T-helper 1 cell (primary cell): ENCODE data around the gene DGKQ.

Experiments
- DNase-seq, 5 donors: peaks; one replicate each; pipeline ENCODE4 v3.0.0-alpha.2; 2012 to 2020
- total RNA-seq, 4 donors: gene quantifications; one replicate each; lab custom pipeline; 2026; lab: John Stamatoyannopoulos, UW

The DGKQ gene, protein sequence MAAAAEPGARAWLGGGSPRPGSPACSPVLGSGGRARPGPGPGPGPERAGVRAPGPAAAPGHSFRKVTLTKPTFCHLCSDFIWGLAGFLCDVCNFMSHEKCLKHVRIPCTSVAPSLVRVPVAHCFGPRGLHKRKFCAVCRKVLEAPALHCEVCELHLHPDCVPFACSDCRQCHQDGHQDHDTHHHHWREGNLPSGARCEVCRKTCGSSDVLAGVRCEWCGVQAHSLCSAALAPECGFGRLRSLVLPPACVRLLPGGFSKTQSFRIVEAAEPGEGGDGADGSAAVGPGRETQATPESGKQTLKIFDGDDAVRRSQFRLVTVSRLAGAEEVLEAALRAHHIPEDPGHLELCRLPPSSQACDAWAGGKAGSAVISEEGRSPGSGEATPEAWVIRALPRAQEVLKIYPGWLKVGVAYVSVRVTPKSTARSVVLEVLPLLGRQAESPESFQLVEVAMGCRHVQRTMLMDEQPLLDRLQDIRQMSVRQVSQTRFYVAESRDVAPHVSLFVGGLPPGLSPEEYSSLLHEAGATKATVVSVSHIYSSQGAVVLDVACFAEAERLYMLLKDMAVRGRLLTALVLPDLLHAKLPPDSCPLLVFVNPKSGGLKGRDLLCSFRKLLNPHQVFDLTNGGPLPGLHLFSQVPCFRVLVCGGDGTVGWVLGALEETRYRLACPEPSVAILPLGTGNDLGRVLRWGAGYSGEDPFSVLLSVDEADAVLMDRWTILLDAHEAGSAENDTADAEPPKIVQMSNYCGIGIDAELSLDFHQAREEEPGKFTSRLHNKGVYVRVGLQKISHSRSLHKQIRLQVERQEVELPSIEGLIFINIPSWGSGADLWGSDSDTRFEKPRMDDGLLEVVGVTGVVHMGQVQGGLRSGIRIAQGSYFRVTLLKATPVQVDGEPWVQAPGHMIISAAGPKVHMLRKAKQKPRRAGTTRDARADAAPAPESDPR
- total RNA-seq = 50.1 to 75.7 (median 54.7) reads per million in 4 donors

DNA sequence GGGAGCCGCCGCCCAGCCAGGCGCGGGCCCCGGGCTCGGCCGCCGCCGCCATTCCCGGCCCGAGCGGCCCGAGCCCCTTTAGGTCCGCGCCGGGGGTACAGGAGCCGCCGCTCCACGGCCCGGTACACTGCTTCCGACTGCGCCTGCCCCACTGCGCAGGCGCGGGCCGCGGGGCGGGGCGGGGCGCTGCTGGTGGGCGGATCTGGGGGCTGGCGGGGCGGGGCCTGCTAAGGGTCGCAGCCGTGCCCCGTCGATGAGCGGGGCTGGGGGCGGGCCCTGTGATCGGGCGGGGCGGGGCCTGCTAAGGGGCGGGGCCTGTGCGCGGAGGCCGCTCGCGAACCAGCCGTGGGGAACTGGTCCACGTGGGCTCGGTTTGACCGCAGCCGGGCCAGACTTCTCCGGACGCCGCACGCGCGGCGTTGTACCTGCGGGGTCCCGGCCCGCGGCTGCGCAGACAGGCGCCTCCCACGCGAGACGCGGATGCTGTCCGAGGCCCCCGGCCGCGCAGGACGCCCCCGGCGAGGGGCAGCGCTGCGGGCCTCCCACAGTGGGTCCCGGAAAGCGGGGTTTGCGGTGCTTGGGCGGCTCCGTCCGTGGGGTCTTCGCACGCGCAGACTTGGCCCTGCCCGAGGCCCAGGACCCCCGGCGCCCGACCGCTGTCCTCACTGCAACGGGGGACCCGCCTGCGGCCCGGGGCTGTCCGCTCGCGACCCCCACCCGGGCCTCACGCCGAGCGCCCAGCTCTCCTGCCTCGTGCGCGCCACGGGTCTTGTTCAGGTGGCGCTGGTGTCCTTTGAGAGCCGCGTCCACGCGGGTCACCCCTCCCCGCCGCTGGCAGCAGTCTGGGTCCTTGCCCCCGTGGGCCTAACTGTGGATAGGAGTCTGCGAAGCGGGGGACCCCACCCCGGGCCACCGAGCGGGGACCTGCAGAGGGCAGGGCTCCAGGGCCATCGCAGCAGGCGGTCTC, at the start of gene DGKQ:
Gene DGKQ (minus strand): TSS at position 139 of the 967 bp plus-strand sequence. CDS start 87 bp downstream, at position 52.
- peak; percentile 75 to 90 (median 83) for DNase-seq

DNA sequence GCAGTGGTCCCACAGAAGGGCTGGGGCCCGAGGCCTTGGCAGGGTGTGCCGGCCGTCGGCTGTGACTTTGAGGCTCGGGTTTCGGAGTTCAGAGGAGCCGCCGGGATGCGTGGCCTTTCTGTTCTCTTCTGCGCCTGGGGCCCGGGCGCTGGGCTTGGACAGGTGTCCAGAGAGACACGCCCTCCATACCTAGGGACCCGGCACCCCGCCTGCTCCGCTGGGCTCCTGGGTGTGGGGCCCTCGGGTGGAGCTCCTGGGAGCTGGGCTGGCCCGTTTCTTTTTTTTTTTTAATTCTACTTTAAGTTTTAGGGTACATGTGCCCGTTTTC, 49.3 kb upstream of the DGKQ start:
- DNase-seq = no peak

GRCh38 chr4:1022051-1022738, 48.8 kb upstream of the DGKQ start:
- no peak for DNase-seq

DNA sequence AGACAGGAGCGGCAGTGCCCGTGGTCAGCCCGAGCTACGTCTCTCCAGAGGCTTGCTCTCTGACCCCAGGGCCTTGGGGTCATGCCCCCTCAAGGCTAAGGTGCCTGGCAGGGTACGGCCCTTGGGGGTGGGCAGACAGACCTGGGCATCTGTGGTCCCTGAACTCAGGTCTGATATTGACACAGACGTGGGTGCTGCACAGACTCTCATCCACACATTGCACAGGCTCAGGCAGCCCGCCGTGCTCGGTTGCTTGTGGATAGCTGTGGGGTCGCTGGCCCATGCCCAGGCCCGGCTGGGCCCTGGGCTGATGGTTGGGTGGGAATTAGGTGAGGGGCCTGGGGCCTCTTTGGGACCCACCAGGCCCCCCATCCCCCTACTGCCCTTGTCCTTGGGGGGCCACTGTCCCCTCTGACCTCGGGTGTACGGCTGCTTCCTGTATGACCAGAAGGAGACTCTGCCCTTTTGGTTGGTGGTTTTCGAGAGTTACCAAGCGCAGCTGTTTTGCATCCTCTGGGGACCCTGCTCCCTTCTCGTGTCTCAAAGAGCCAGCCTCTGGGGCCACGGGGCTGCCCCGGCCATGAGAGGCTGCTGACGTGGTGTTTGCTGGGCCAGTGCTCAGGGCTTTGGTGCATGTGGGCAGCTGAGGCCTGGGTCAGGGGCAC, 48.1 kb upstream of the DGKQ start:
- DNase-seq = no peak

DNA sequence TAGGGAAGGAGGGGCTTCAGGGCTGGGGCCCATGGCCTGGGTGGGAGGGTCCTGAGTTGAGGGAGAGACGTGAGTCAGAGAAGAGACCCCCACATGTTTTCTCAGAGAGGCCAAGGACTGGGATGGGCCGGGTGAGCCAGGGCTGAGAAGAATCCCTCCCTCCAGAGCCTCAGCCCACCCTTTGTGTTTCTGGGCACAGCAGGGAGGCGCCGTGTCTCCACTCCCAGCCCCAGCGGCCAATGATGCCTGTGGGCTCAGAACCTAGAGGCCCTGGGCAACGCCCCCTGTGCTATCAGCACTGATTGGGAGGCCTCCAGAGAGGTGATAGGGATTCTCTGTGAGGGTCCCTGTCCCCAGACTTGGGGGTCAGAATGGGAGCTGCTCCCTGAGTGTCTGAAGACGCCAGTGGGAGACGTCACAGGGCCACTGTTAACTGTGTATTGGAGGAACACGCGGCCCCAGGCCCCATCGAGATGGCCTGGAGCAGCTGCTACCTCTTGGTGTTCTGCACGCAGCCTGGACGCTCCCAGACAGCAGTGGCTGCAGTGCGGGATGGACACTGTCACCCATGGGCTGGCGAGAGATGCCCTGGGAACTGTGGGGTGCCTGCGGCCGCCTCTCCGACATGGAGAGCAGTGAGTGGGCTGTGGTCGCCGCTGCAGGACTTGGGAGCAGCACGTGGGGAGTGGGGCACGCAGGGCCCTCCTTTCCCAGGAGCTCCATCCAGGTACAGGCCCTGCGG, 46.5 kb upstream of the DGKQ start:
- DNase-seq = no peak

DNA sequence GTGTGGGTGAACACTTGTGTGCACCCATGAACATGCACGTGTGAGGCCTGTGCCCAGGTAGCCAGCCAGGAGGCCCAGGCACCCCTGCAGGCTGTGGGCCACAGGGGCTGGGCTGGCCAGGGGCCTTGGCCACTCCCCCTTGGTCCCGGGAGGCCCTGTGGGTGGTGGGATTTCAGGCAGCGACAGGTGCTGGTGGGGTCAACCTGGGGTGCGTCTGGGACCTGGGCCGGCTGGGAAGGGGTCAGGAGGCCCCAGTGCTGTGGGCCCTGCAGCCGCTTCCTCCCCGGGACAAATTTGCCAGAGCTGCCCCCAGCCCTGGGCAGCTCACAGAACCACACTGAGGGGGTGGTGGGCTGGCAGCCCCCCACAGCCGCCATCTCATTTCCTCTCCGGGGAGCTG, 46.0 kb upstream of the DGKQ start:
- no peak for DNase-seq

DNA sequence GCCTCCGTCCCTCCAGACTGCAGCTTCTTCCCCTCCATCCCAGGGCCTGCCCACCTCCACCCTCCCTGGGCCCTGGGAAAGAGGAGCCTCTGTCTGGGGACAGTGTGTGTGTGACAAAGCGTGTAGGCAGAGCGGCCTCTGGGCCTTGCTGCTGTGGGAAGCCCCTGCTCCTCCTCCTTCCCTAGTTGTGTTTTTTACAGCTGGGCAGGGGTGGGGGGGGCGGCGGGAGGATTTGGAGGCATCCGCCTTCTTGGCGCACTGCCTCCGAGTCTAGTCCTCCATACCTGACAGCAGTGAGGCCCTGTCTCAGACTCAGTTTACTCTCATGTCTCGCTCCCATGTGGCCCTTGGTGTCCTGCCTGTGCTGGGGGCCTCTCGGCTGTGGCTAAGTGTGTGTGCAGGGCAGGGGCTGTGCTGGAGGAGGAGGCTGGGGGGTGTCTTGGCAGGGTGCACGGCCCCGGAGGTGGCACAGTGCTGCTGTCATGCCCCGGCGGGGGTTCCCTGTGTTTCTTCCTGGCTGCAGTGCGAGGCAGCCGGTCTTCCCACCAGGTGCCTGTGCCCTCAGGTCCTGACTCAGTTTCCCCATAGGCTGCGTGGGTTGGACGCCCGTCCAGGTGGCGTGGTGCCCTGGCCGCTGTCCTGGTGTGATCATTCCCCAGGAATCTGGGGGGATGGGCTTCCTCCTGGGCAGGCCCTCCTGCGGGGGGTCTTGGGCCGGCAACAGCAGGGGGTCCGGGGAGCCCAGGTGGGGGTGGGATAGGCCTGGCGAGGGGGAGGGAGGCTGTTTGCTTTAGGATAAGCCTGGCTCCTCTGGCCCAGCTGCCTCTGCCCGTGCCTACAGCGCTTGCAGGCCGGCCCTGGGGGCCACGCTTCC, 45.0 kb upstream of the DGKQ start:
- DNase-seq = no peak

DNA sequence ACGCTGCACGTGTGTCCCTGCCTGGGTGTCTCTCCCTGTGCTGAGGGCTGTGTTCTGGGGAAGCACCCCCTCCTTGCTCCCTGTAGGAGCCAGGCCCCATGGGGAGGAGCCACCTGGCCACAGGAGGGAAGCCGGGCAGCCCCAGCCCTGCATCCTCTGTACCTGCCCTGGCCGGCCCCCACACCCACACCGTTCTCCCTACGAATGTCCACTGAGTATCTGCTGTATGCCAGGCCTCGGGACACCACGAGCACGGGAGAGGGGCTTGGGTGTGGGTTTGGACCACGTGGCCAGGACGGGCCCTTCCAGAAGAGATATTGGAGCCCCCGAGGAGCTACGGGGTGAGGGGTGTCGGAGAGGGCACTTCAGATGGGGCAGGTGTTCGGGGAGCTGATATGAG, 44.3 kb upstream of the DGKQ start:
- no peak for DNase-seq

DNA sequence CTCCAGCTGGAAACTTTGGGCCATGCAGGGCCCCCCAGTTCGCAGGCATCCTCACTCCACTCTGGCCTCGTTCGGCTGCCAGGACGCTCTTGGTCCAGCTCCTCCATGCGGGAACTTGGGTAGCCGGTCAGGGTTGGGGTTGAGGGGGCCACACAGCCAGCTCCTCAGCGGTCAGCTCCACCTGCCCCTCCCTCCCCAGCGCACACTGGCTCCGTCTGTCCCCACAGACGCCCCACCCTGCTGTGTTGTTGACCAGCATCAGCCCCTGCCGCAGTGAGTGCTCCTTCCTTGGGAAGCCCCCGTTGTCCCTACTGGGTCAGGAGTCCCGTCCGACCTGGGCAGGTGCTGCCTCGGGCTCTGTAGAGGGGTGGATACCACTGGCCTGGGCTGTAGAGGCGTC, 43.8 kb upstream of the DGKQ start:
- no peak for DNase-seq

- DNase-seq = no peak
These were observed 42.4 kb upstream of the DGKQ start for GRCh38 chr4:1015746-1016145.

GRCh38 chr4:1015179-1015578, 41.8 kb upstream of the DGKQ start:
- no peak for DNase-seq

GRCh38 chr4:1014291-1015167, 41.2 kb upstream of the DGKQ start:
- no peak for DNase-seq

DNA sequence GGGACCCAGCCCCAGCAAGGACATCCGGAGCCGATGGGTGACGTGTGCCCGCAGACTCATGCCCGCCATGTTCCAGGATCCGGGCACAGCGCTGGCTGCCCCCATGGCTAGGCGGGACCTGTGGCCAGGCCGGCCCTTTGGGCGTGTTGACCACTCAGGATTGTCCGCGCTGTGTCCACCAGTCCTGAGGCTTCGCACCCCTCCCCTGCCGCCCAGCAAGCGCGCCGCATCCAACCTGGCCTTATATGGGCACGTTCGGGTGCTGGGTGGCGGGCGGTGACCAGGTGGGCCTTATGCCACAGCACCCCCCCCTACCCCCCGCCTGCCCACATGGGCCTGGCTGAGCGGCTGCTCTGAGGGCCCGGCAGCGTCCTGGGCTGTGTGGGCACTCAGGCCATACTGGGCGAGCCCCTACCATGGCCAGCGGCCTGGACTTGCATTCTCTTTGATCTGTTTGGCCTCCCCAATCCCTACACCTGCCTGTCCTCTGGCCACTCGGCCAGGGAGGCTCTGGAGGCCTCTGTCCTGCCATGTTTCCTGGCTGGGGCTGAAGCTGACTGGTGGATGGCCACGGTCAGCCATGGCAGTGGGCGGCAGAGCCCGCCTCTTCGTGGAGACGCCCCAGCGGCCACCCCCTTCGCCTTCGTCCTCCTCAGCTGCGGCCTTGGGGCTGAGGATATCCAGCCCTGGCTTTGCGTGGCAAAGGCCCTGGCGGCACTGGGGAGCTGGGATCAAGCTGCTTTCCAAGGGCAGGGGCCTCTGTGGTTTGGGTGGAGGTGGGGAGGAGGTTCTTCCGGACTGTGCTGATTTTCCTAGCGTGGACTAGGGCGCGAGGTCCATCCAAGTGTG, 40.1 kb upstream of the DGKQ start:
- no peak for DNase-seq

DNA sequence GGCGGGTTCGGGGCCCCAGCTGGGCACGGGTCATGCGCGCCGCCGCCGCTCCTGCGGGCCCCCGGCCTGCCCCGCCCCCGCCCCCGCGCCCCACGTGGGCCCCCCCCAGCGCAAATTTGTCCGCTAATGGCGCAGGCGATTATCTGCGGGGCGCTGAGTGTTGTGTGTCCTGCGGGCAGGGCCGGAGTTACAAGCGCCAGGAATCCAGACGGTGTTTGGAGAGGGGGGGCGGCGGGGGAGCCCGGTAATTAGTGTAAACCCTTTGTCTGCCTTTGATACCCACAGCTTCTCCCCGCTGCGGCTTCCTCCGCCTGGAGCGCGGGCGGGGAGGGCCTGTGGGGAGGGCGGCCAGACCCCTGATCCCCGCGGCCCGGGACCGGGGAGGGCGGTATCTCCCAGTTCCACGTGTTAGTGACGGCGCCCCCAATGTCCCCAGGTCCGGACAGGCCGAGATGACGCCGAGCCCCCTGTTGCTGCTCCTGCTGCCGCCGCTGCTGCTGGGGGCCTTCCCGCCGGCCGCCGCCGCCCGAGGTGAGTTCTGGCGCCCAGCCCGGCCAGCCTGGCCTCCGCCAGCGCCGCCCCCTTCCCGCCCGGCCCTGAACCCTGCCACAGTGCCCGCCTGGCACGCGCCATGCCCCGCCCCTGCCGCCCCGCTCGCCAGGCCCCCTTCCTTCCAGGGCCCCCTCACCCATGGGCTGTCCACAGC, 38.8 kb upstream of the DGKQ start:
- DNase-seq = peak in 2 of 5 donors; percentile 34 to 38

- no peak for DNase-seq
These were observed 38.3 kb upstream of the DGKQ start for GRCh38 chr4:1011666-1012033.

DNA sequence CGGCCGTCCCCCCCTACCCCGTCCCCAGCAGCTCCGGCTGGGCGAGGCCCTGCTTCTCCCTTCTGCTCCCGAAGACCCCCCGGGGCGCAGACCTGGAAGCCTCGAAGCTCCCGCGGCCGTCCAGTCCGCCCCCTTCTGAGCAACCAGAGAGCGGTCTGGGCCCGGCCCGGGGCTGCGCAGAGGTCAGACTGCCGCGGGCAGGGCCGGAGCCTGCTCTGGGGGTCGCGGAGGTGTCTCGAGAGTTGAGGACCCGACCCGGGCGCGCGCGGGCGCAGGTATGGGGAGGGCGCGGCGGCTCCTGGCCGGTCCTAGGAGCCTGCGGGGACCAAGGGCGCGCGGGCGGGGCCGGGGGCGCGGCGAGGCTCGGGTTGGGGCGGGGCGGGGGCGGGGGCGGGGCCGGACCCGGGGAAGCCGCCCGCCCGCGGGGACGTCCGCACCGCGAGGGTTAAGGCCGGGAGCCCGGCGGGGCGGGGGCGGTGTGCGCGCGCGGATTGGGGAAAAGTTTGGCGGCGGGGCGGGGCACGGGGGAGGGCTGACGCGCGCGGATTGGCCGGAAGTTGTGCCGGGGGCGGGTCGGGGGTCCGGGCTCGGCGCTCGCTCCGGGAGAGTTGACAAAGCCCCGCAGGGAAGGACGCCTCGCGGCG, 37.8 kb upstream of the DGKQ start, which contains the start of gene FGFRL1:
Gene FGFRL1 (plus strand): TSS at position 605 of the 644 bp plus-strand sequence. CDS start 860 bp downstream, outside the sequence.
- peak; percentile 83 to 91 (median 90) for DNase-seq
